Coronary artery (tissue), 2 donors: Measurements from ENCODE around the gene TAOK2.

Experiments
- DNase-seq: peaks from one replicate; pipeline ENCODE4 v3.0.0-alpha.2; 2017; ENCODE audit warnings: low spot score
- H3K27ac ChIP-seq, 2 donors: fragments of 200-600 bp; sonication (generic); one replicate each; pipeline ENCODE4 v1.5.1; 2016 to 2019
- H3K4me3 ChIP-seq: fragments of 200-600 bp; sonication (generic); 2 replicates; pipeline ENCODE4 v1.5.1; 2016; ENCODE audit warnings: mild to moderate bottlenecking, moderate library complexity
- CTCF ChIP-seq: fragments of 200-600 bp; sonication (generic); IDR thresholded peaks from one replicate; pipeline ENCODE4 v1.5.1; 2019; ENCODE audit warnings: antibody characterized with exemption

Gene TAOK2

DNA sequence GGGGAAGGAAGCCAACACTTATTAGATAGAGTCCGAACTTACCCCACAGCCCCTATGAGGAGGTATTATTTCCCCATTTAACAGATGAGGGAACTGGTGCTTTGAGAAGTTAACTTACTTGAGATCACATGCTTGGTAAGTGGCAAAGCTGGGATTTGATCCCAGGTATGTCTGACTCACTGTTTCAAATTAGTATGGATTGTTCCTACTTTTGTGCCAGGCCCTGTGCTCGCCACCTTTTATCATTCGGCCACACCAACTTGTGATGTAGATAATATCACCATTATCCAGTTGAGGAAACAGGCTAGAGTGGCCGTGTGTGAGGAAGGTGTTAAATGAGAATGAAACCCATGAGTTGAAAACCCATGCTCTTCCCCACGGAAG, 11.1 kb downstream of the TAOK2 start:
- DNase-seq: no peak
- no peak overlapping the region for H3K27ac ChIP-seq
- no peak for TF ChIP-seq CTCF
- H3K4me3 ChIP-seq: no peak overlapping the region

GRCh38 chr16:29985271-29985811, 11.7 kb downstream of the TAOK2 start:
- no peak for TF ChIP-seq CTCF
- DNase-seq: no peak
- Histone ChIP-seq H3K4me3 (no peak overlapping the region), H3K27ac (no peak overlapping the region)

GRCh38 chr16:29986231-29986630, 12.6 kb downstream of the TAOK2 start:
- H3K4me3 ChIP-seq: no peak overlapping the region
- no peak for TF ChIP-seq CTCF
- H3K27ac ChIP-seq: no peak overlapping the region
- DNase-seq: no peak

GRCh38 chr16:29986931-29987330, 13.3 kb downstream of the TAOK2 start:
- Histone ChIP-seq H3K4me3 (no peak overlapping the region), H3K27ac (no peak overlapping the region)
- no peak for DNase-seq
- TF ChIP-seq CTCF: no peak

DNA sequence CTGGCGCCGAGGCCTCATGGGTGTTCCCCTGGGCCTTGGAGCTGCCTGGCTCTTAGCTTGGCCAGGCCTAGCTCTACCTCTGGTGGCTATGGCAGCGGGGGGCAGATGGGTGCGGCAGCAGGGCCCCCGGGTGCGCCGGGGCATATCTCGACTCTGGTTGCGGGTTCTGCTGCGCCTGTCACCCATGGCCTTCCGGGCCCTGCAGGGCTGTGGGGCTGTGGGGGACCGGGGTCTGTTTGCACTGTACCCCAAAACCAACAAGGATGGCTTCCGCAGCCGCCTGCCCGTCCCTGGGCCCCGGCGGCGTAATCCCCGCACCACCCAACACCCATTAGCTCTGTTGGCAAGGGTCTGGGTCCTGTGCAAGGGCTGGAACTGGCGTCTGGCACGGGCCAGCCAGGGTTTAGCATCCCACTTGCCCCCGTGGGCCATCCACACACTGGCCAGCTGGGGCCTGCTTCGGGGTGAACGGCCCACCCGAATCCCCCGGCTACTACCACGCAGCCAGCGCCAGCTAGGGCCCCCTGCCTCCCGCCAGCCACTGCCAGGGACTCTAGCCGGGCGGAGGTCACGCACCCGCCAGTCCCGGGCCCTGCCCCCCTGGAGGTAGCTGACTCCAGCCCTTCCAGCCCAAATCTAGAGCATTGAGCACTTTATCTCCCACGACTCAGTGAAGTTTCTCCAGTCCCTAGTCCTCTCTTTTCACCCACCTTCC, 13.9 kb downstream of the TAOK2 start:
- TF ChIP-seq CTCF: no peak
- no peak overlapping the region for H3K27ac ChIP-seq
- H3K4me3 ChIP-seq: no peak overlapping the region
- no peak for DNase-seq

DNA sequence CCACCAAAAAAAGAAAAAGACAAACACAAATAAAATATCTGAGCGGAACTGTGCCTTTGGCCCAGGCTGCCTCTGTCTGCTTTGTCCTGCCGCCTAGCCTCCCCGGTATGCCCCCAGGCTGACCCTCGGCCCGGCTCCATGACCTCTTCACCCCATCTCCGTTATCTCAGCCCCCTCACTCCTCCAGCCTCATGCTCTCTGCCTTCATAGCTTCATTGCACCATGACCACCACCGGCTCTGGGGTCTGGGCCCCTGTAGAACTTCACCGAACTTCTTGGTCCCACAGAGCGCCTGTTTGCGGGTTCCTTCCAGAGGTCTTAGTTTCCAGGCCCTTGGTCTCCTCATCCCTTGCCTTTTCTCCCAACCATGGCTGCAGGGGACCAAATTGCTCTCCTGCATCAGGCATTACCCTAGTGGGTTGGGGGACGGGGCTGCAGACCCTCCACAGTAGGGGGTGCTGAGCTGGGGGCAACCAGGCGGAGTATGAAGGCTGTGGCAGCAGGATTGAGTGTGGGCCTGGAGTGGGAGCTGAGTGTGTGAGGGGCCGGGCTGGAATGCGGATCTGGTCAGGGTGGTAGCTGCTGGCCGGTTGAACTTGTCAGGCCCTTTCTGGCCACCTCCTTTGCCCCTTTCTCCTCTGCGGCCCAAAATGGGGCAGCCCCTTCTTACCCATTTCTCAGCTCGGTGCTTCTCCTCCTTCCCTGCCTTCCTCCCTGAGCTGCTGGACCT, 14.8 kb downstream of the TAOK2 start:
- H3K4me3 ChIP-seq: no peak overlapping the region
- no peak overlapping the region for H3K27ac ChIP-seq
- TF ChIP-seq CTCF: no peak
- DNase-seq: no peak
